Measurements from ENCODE around the gene DPYSL5. TPM values are rescaled to one million over a fixed set of nuclear protein-coding genes. Genes with fewer than 3 reads are reported as not detected.

The DPYSL5 gene
- total and polyA plus RNA-seq, 9 of the 15 experiments (the other 6 are each of a cell fraction or from before 2014, with no cell fraction given): 0.06 TPM; not detected in 8

DNA sequence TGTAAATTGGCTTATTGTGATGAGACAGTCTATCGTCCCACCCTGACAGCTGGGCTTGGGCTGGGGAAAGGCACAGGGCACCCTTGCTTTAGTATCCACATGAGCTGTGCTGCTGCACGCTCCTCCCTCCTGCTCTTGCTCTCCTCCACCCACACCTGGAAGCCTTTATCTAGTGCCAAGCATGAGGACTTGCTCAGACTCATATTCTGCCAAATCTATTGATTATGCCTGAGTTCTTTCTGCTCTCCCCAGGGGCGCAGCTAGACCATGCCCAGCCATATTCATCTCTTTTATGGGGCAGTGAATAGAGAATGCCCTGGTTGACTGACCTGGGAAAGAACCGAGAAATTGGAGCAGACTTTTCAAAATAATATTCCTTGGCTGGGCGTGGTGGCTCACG is 29.0 kb upstream of the DPYSL5 start:
- peaks cover 24 to 50% of the 10 kb centered on the region in 2 experiments for H3K27me3 ChIP-seq (ENCODE audit: control insufficient read depth in 2 of 2, insufficient read depth in 2 of 2, low read length in 2 of 2)
- TF ChIP-seq, protein P1, sequence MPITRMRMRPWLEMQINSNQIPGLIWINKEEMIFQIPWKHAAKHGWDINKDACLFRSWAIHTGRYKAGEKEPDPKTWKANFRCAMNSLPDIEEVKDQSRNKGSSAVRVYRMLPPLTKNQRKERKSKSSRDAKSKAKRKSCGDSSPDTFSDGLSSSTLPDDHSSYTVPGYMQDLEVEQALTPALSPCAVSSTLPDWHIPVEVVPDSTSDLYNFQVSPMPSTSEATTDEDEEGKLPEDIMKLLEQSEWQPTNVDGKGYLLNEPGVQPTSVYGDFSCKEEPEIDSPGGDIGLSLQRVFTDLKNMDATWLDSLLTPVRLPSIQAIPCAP (CRISPR knock-in tag; IDR thresholded peaks at IDR 0.05; ENCODE audit: borderline replicate concordance): no peak
- TF ChIP-seq CBX5 (IDR thresholded peaks at IDR 0.05; ENCODE audit: borderline replicate concordance, low read depth): no peak
- TF ChIP-seq, protein P2, sequence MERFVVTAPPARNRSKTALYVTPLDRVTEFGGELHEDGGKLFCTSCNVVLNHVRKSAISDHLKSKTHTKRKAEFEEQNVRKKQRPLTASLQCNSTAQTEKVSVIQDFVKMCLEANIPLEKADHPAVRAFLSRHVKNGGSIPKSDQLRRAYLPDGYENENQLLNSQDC (CRISPR knock-in tag; IDR thresholded peaks at IDR 0.05): no peak
- no peak overlapping the region for H3K9ac ChIP-seq (ENCODE audit: insufficient read depth in 1 of 2, low read depth in 2 of 2, low read length in 2 of 2)
- FAIRE-seq: no peak
- intact Hi-C loops (cut with micrococcal nuclease) (no loop called here), in situ Hi-C loops (cut with MboI) (no loop called here)
- no peak overlapping the region for H3K4me3 ChIP-seq
- no peaks in the 10 kb centered on the region for H3K36me3 ChIP-seq (ENCODE audit: control insufficient read depth, insufficient read depth, low read length)
- H3K9me3 ChIP-seq (replicated peaks; ENCODE audit: control insufficient read depth, insufficient read depth, low read depth, low read length): no peaks in the 10 kb centered on the region
- no peak for DNase-seq (ENCODE audit: extremely low read depth in 1 of 4, low spot score in 3 of 4)
- H3K27ac ChIP-seq (ENCODE audit: extremely low read depth, low read depth, low read length): no peak overlapping the region
- no peak overlapping the region for H3K4me2 ChIP-seq (ENCODE audit: insufficient read depth, low read length)
- ATAC-seq: no peak
- no TSS peak for BruUV-seq (replicated peaks)
- 4% methylated on average over 6 of the region's 6 CpGs for WGBS (ENCODE audit: insufficient coverage, low coverage, missing lambda C conversion rate)
- CTCF ChIA-PET (ENCODE audit: low intra/inter-chr PET ratio): no interaction called here
- peaks cover 4 to 5% of the 10 kb centered on the region in 2 experiments; a peak in 3 of 5 replicates for H3K4me1 ChIP-seq (replicated peaks in 1 of 2; ENCODE audit: control insufficient read depth in 2 of 2, insufficient read depth in 2 of 2, low read length in 2 of 2)
- H3K9me1 ChIP-seq (ENCODE audit: control insufficient read depth, insufficient read depth, low read length): no peaks in the 10 kb centered on the region
- POLR2A ChIA-PET: interaction anchor here (0.6 to 1.2 kb wide), 3 partner anchors 101 to 289 kb away, joined by 3 read pairs; no protein-coding TSS in a partner anchor
- no peak overlapping the region for H2AFZ ChIP-seq (ENCODE audit: low read depth, low read length)
- no peaks in the 10 kb centered on the region for H3K79me2 ChIP-seq (ENCODE audit: control insufficient read depth, insufficient read depth, low read length)
- H4K20me1 ChIP-seq (replicated peaks; ENCODE audit: control insufficient read depth, insufficient read depth, low read length): no peaks in the 10 kb centered on the region

DNA sequence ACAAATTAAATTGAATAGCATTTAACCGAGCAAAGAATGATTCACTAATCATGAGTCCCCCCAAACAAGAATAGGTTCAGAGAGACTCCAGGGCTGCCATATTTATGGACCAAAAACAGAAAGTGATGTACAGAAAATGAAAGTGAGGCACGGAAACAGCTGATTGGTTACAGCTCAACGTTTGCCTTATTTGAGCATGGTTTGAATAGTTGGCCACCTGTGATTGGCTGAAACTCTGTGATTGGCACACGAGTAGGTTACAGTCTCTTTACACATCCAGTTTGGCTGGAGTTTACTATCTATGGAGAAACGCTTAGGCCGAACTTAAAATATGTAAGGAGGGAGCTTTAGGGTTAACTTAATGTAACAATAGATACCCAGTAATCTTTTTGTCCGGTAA is 27.0 kb upstream of the DPYSL5 start:
- no peaks in the 10 kb centered on the region for H3K36me3 ChIP-seq (ENCODE audit: control insufficient read depth, insufficient read depth, low read length)
- CTCF ChIA-PET (ENCODE audit: low intra/inter-chr PET ratio): no interaction called here
- H2AFZ ChIP-seq (ENCODE audit: low read depth, low read length): no peak overlapping the region
- intact Hi-C loops (cut with micrococcal nuclease) (no loop called here), in situ Hi-C loops (cut with MboI) (no loop called here)
- FAIRE-seq (peak; percentile 71), ATAC-seq (0 out of 3 replicates have a peak, but pooled peaks have one; percentile 34), DNase-seq (ENCODE audit: extremely low read depth in 1 of 4, low spot score in 3 of 4) (no peak)
- H3K4me2 ChIP-seq (ENCODE audit: insufficient read depth, low read length): no peak overlapping the region
- POLR2A ChIA-PET: no interaction called here
- peaks cover 28 to 44% of the 10 kb centered on the region in 2 experiments for H3K27me3 ChIP-seq (ENCODE audit: control insufficient read depth in 2 of 2, insufficient read depth in 2 of 2, low read length in 2 of 2)
- H3K27ac ChIP-seq (ENCODE audit: extremely low read depth, low read depth, low read length): no peak overlapping the region
- no peaks in the 10 kb centered on the region for H4K20me1 ChIP-seq (replicated peaks; ENCODE audit: control insufficient read depth, insufficient read depth, low read length)
- H3K9me1 ChIP-seq (ENCODE audit: control insufficient read depth, insufficient read depth, low read length): no peaks in the 10 kb centered on the region
- no peak overlapping the region for H3K4me3 ChIP-seq
- no peaks in the 10 kb centered on the region for H3K9me3 ChIP-seq (replicated peaks; ENCODE audit: control insufficient read depth, insufficient read depth, low read depth, low read length)
- H3K4me1 ChIP-seq (replicated peaks in 1 of 2; ENCODE audit: control insufficient read depth in 2 of 2, insufficient read depth in 2 of 2, low read length in 2 of 2): peaks cover 4 to 5% of the 10 kb centered on the region in 2 experiments; a peak in 3 of 5 replicates
- 6% methylated on average over 7 of the region's 7 CpGs for WGBS (ENCODE audit: insufficient coverage, low coverage, missing lambda C conversion rate)
- no TSS peak for BruUV-seq (replicated peaks)
- H3K9ac ChIP-seq (ENCODE audit: insufficient read depth in 1 of 2, low read depth in 2 of 2, low read length in 2 of 2): no peak overlapping the region
- H3K79me2 ChIP-seq (ENCODE audit: control insufficient read depth, insufficient read depth, low read length): no peaks in the 10 kb centered on the region
- TF ChIP-seq, protein P3, sequence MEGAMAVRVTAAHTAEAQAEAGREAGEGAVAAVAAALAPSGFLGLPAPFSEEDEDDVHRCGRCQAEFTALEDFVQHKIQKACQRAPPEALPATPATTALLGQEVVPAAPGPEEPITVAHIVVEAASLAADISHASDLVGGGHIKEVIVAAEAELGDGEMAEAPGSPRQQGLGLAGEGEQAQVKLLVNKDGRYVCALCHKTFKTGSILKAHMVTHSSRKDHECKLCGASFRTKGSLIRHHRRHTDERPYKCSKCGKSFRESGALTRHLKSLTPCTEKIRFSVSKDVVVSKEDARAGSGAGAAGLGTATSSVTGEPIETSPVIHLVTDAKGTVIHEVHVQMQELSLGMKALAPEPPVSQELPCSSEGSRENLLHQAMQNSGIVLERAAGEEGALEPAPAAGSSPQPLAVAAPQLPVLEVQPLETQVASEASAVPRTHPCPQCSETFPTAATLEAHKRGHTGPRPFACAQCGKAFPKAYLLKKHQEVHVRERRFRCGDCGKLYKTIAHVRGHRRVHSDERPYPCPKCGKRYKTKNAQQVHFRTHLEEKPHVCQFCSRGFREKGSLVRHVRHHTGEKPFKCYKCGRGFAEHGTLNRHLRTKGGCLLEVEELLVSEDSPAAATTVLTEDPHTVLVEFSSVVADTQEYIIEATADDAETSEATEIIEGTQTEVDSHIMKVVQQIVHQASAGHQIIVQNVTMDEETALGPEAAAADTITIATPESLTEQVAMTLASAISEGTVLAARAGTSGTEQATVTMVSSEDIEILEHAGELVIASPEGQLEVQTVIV (CRISPR knock-in tag; IDR thresholded peaks at IDR 0.05; ENCODE audit: borderline replicate concordance): no peak
- TF ChIP-seq ETV6 (IDR thresholded peaks at IDR 0.05; ENCODE audit: borderline replicate concordance in 1 of 2, low read depth in 2 of 2, low read length in 1 of 2) (no peak), ETV6 (CRISPR knock-in tag; IDR thresholded peaks at IDR 0.05; ENCODE audit: borderline replicate concordance) (no peak), PML (IDR thresholded peaks at IDR 0.05; ENCODE audit: low read length) (no peak), SLC30A9 (CRISPR knock-in tag; IDR thresholded peaks at IDR 0.05) (no peak), TCF7 (IDR thresholded peaks at IDR 0.05; ENCODE audit: borderline replicate concordance) (no peak), FOXM1 (IDR thresholded peaks at IDR 0.05; ENCODE audit: low read depth) (peak; percentile 80), FOXM1 (CRISPR knock-in tag; IDR thresholded peaks at IDR 0.05; ENCODE audit: low read depth) (no peak)
- TF ChIP-seq, protein P4, sequence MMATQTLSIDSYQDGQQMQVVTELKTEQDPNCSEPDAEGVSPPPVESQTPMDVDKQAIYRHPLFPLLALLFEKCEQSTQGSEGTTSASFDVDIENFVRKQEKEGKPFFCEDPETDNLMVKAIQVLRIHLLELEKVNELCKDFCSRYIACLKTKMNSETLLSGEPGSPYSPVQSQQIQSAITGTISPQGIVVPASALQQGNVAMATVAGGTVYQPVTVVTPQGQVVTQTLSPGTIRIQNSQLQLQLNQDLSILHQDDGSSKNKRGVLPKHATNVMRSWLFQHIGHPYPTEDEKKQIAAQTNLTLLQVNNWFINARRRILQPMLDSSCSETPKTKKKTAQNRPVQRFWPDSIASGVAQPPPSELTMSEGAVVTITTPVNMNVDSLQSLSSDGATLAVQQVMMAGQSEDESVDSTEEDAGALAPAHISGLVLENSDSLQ (IDR thresholded peaks at IDR 0.05): peak; percentile 95

Data from K562 (cell line).